ENCODE results near the gene HECTD4. TPM values are rescaled to one million over a fixed set of nuclear protein-coding genes. Genes with fewer than 3 reads are reported as not detected.

The HECTD4 gene
- total and polyA plus RNA-seq, 9 of the 15 experiments (the other 6 are each of a cell fraction or from before 2014, with no cell fraction given) = 3.5 to 33.3 (median 13.5) TPM

GRCh38 chr12:112325622-112326207 lies 56.5 kb downstream of the HECTD4 start (continued):
- TF ChIP-seq, protein P1, sequence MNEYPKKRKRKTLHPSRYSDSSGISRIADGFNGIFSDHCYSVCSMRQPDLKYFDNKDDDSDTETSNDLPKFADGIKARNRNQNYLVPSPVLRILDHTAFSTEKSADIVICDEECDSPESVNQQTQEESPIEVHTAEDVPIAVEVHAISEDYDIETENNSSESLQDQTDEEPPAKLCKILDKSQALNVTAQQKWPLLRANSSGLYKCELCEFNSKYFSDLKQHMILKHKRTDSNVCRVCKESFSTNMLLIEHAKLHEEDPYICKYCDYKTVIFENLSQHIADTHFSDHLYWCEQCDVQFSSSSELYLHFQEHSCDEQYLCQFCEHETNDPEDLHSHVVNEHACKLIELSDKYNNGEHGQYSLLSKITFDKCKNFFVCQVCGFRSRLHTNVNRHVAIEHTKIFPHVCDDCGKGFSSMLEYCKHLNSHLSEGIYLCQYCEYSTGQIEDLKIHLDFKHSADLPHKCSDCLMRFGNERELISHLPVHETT (CRISPR knock-in tag; conservative IDR thresholded peaks at IDR 0.05 in 1 of 2, IDR thresholded peaks at IDR 0.05 in 1 of 2) = no peak
- TF ChIP-seq ZNF134 (CRISPR knock-in tag; conservative IDR thresholded peaks at IDR 0.05) (no peak), TAL1 (IDR thresholded peaks at IDR 0.05) (0 out of 2 replicates have a peak, but pooled peaks have one; percentile 23), THRA (IDR thresholded peaks at IDR 0.05) (no peak), PHF20 (IDR thresholded peaks at IDR 0.05; ENCODE audit: partially characterized antibody) (no peak), CBX8 (IDR thresholded peaks at IDR 0.05; ENCODE audit: borderline replicate concordance, extremely low read depth, low read depth, low read length, poor library complexity, severe bottlenecking) (no peak), MTA2 (IDR thresholded peaks at IDR 0.05; ENCODE audit: low read depth) (no peak), HDAC3 (IDR thresholded peaks at IDR 0.05; ENCODE audit: borderline replicate concordance, partially characterized antibody) (no peak)
- TF ChIP-seq, protein P2, sequence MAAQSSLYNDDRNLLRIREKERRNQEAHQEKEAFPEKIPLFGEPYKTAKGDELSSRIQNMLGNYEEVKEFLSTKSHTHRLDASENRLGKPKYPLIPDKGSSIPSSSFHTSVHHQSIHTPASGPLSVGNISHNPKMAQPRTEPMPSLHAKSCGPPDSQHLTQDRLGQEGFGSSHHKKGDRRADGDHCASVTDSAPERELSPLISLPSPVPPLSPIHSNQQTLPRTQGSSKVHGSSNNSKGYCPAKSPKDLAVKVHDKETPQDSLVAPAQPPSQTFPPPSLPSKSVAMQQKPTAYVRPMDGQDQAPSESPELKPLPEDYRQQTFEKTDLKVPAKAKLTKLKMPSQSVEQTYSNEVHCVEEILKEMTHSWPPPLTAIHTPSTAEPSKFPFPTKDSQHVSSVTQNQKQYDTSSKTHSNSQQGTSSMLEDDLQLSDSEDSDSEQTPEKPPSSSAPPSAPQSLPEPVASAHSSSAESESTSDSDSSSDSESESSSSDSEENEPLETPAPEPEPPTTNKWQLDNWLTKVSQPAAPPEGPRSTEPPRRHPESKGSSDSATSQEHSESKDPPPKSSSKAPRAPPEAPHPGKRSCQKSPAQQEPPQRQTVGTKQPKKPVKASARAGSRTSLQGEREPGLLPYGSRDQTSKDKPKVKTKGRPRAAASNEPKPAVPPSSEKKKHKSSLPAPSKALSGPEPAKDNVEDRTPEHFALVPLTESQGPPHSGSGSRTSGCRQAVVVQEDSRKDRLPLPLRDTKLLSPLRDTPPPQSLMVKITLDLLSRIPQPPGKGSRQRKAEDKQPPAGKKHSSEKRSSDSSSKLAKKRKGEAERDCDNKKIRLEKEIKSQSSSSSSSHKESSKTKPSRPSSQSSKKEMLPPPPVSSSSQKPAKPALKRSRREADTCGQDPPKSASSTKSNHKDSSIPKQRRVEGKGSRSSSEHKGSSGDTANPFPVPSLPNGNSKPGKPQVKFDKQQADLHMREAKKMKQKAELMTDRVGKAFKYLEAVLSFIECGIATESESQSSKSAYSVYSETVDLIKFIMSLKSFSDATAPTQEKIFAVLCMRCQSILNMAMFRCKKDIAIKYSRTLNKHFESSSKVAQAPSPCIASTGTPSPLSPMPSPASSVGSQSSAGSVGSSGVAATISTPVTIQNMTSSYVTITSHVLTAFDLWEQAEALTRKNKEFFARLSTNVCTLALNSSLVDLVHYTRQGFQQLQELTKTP (IDR thresholded peaks at IDR 0.05; ENCODE audit: low read depth in 1 of 2, partially characterized antibody in 2 of 2) = no peak
- TF ChIP-seq, protein P3, sequence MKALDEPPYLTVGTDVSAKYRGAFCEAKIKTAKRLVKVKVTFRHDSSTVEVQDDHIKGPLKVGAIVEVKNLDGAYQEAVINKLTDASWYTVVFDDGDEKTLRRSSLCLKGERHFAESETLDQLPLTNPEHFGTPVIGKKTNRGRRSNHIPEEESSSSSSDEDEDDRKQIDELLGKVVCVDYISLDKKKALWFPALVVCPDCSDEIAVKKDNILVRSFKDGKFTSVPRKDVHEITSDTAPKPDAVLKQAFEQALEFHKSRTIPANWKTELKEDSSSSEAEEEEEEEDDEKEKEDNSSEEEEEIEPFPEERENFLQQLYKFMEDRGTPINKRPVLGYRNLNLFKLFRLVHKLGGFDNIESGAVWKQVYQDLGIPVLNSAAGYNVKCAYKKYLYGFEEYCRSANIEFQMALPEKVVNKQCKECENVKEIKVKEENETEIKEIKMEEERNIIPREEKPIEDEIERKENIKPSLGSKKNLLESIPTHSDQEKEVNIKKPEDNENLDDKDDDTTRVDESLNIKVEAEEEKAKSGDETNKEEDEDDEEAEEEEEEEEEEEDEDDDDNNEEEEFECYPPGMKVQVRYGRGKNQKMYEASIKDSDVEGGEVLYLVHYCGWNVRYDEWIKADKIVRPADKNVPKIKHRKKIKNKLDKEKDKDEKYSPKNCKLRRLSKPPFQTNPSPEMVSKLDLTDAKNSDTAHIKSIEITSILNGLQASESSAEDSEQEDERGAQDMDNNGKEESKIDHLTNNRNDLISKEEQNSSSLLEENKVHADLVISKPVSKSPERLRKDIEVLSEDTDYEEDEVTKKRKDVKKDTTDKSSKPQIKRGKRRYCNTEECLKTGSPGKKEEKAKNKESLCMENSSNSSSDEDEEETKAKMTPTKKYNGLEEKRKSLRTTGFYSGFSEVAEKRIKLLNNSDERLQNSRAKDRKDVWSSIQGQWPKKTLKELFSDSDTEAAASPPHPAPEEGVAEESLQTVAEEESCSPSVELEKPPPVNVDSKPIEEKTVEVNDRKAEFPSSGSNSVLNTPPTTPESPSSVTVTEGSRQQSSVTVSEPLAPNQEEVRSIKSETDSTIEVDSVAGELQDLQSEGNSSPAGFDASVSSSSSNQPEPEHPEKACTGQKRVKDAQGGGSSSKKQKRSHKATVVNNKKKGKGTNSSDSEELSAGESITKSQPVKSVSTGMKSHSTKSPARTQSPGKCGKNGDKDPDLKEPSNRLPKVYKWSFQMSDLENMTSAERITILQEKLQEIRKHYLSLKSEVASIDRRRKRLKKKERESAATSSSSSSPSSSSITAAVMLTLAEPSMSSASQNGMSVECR (CRISPR knock-in tag; IDR thresholded peaks at IDR 0.05) = no peak
- TF ChIP-seq, protein P4, sequence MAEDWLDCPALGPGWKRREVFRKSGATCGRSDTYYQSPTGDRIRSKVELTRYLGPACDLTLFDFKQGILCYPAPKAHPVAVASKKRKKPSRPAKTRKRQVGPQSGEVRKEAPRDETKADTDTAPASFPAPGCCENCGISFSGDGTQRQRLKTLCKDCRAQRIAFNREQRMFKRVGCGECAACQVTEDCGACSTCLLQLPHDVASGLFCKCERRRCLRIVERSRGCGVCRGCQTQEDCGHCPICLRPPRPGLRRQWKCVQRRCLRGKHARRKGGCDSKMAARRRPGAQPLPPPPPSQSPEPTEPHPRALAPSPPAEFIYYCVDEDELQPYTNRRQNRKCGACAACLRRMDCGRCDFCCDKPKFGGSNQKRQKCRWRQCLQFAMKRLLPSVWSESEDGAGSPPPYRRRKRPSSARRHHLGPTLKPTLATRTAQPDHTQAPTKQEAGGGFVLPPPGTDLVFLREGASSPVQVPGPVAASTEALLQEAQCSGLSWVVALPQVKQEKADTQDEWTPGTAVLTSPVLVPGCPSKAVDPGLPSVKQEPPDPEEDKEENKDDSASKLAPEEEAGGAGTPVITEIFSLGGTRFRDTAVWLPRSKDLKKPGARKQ (CRISPR knock-in tag; IDR thresholded peaks at IDR 0.05) = no peak

Data from K562 (cell line).